T-helper 9 cell (primary cell): ENCODE measurements around the gene FMNL1.
A peak's percentile ranks its signal among the peaks of the same experiment; 100 is the strongest.
"Not testable (repeated sequence)": the region's sequence is repeated elsewhere in the genome, so short reads cannot be mapped to it uniquely, and the experiment has no call there.

Source experiments
- DNase-seq: peaks from one replicate; pipeline ENCODE4 v3.0.0-alpha.2; 2020
- total RNA-seq, 2 donors: gene quantifications; one replicate each; lab custom pipeline; 2026; lab: John Stamatoyannopoulos, UW

FMNL1 gene, protein sequence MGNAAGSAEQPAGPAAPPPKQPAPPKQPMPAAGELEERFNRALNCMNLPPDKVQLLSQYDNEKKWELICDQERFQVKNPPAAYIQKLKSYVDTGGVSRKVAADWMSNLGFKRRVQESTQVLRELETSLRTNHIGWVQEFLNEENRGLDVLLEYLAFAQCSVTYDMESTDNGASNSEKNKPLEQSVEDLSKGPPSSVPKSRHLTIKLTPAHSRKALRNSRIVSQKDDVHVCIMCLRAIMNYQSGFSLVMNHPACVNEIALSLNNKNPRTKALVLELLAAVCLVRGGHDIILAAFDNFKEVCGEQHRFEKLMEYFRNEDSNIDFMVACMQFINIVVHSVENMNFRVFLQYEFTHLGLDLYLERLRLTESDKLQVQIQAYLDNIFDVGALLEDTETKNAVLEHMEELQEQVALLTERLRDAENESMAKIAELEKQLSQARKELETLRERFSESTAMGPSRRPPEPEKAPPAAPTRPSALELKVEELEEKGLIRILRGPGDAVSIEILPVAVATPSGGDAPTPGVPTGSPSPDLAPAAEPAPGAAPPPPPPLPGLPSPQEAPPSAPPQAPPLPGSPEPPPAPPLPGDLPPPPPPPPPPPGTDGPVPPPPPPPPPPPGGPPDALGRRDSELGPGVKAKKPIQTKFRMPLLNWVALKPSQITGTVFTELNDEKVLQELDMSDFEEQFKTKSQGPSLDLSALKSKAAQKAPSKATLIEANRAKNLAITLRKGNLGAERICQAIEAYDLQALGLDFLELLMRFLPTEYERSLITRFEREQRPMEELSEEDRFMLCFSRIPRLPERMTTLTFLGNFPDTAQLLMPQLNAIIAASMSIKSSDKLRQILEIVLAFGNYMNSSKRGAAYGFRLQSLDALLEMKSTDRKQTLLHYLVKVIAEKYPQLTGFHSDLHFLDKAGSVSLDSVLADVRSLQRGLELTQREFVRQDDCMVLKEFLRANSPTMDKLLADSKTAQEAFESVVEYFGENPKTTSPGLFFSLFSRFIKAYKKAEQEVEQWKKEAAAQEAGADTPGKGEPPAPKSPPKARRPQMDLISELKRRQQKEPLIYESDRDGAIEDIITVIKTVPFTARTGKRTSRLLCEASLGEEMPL
- total RNA-seq, result 343 to 480 reads per million in 2 donors

DNA sequence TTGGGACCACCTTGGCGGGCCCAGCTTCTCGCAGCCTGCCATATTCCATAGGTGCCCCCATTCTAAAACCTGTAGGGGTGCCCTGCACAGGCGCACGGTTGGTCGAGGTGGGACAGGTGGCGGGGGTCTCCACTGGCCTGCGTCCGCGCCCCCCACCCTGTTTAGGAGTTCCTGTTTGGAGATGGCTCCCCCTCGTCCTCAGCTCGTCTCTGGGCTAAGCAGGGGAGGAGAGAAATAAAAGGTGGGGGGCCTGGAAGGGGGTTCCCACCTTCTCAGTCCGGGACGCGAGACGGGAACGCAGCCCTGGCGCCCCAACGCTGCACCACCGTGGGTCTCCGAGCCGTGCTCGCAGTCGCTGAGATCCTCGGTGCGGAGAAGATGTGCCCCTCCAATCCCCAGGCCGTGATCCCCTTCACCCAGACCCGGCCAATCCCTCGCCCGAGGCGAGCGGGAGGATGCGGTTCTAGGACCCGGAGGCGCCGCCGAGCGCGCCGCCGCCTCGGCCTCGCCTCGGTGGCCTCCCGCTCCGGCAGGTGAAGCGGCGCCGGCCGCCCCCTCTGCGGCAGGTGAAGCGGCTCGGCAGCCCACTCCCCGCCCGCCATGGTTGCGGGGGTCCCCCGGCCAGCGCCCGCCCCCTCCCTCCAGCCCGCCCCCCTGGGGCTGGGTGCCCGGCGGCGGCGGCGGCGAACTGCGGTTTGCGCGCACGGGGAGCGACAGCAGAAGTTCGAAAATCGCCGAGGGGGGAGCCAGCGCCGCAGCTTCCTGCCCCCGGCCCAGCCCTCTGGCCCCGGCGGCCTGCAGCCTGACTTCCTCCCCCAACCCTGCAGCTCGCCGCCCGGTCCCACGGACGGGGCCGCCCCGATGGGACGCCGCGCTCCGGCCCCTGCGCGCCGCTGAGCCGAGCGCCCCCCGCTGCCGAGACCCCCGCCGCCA is at the start of gene FMNL1:
Gene FMNL1, plus strand, starts transcription at position 805 of the 933 bp plus-strand sequence. CDS start 240 bp downstream, outside the sequence.
- peak; percentile 57 for DNase-seq

DNA sequence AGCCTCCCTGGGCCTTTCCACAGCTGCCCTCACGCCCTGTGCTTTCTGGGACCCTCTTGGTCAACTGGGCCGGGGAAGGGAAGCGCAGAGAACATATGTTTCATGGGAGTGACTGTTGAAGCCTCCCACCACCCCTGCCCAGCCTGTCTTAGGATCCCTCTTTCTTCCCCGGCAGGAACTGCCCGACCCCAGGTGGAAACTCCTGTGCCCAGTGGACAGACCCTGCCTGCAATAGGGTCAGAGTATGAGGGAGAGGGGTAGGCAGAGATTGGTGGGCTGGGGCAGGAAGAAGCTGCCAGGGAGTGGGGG is 49.5 kb upstream of the FMNL1 start:
- DNase-seq, result no peak

DNA sequence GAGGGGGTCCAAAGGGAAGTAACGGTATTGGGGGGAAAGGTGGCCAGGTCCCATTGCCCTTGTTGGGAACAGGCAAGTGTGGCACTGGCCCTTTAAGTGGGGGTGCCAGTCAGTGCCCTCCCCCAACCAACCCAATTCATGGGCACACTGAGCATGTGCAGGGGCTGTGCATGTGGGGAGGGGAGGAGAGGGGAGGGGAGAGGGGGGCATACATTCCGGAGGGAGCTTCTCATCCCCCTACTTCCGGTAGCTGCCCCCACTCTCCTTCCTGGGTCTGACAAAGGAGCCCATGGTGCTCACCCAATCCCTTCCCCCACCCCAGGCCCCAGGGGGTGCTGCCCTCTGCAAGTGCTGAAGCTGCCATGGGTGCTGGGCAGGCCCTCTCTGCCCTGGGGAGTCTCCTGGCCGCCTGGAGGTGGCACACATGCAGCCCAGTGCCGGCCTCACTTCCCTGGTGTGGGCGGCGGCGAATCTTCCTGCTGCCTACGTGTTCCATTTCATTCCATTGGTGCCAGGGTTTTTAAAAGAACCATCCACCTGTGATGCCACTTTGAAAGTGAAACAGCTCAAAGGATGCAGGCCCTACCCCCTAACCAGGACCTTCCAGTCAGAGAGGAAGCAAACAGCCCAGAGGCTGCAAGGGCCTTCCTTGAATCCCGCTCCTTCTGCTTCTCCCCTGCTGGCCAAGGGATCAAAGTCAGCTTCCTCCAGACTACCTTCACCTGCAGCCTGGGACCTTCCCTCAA is 49.0 kb upstream of the FMNL1 start:
- peak; percentile 14 for DNase-seq

DNA sequence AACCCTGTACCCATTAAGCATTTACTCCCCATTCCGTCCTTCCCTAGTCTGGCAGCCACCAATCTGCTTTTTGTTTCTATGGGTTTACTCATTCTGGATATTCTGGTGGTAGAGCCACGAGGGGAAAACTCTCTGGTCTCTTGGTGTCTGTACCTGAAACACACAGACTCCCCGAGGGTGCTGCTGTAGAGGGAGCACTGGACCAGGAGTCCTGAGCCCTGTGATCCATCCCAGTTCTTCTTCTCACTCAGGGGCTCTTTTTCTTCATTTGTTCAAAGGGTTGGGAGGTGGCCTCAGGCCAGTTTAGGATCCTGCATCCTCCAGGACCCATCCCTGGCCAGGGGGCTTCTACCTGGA is 45.9 kb upstream of the FMNL1 start:
- DNase-seq, result no peak

DNA sequence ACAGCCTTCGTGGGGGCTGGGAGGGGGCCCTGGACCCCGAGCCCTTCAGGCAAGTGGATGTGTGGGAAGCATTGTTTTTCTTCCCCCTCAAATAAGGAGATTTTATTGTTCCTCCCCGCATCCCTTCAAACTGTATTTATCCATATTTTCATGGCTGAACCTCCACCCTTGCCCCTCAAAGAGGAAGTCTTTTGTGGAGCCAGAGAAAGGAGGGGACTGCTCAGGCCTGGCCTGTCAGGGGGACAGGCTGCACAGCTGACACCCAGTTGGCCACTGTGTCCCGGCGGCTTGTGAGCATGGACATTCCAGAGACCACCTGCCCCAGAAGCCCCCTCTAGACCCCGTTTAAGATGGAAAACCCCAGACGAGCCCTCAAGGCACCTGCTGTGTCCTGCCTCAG is 44.1 kb upstream of the FMNL1 start:
- no peak for DNase-seq

DNA sequence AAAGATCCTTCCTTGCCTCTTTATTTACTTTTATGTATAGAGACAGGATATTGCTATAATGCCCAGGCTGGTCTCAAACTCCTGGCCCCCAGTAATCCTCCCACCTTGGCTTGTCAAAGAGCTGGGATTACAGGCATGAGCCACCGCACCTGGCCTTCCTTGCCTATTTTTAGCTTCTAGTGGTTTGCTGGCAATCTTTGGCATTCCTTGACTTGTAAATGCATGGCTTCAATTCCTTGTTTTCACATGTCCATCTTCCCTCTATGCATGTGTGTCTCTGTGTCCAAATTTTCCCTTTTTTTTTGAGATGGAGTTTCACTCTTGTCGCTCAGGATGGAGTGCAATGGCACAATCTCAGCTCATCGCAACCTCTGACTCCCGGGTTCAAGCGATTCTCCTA is 37.5 kb upstream of the FMNL1 start:
- DNase-seq, result no peak

DNA sequence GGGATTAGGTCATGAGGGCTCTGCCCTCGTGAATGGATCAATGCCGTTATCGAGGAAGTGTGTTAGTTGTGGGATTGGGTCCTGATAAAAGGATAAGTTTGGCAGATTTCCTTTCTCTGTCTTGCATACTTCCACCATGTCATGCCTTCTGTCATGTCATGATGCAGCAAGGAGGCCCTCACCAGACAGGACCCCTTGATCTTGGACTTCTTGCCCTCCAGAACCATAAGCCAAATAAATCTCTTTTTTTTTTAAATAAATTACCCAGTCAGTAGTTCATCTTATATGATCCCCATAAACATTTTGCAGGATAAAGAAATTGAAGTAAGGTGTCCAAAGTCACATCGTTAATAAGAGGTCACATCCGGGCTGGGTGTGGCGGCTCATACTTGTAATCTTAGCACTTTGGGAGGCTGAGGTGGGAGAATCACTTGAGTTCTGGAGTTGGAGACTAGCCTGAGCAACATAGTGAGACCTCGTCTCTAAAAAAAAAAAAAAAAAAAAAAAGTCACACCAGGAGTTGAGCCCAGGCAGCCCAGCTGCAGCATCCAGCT is 34.8 kb upstream of the FMNL1 start:
- no peak for DNase-seq

DNA sequence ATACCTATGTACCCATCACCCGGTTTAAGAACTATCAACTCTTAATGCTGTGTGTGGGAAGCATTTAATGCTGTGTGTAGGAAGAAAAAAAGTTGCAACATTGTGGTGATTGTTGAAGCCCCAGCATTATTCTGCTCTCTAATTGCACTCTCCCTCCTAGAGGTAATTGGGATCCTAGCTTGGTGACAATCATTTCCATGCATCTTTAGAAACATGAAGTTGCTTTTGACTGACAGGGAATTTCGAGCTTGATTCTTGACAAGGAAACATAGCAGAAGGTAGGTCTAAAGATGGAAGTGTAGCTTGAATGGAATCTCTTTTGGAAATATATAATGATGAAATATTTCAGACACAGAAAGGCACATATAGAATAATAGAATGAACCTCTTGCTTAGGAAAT is 32.7 kb upstream of the FMNL1 start:
- no peak for DNase-seq

DNA sequence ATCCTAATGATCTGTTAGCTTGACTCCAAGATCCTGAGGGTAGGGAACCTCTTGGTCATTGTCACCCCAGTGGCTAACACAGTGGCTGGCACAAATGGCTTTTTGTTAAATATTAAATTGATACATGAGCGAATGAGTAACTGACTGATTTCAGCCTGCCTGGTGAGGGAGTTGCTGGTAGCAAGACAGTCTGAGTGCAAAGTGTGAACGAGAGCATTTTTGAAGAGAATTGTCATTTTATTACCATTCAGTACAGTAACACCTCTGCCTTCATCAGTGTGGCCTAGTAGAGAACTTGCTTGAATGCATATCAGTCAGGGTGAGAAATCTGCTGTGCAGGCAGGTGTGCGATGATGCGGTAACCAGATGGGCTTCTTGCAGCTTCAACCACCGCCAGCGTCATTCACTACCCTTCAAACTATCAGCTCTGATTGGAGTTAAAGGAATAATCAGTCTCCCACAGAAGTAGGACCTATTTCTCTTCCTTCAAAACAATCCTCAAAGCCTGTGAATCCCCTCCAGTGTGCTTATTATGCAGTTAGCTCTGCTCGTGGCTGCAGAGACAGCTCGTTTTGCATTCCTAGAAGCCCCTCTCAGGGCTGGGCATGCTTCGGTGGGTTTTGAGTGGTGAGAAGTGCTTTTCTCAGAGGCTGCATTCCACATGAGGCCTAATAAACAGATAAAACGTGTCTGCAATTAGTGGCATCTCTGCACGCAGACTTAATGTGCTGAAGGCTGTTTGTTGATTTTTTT is 31.0 kb upstream of the FMNL1 start:
- no peak for DNase-seq

DNA sequence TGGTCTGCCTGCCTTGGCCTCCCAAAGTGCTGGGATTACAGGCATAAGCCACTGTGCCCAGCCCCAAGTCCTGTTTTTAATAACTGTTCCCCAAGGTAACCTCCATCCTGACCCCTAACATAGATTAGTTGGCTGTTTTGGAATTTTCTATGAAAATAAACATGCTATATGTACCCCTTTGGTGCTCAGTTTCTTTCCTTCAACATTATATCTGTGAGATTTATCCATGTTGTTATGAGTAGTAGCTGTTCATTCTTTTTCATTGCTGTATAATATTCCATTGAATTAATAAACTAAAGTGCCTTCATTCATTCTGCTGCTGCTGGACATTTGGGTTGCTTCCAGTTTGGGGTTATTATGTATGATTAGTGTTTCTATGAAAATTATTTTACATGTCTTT is 26.3 kb upstream of the FMNL1 start:
- DNase-seq, result no peak

DNA sequence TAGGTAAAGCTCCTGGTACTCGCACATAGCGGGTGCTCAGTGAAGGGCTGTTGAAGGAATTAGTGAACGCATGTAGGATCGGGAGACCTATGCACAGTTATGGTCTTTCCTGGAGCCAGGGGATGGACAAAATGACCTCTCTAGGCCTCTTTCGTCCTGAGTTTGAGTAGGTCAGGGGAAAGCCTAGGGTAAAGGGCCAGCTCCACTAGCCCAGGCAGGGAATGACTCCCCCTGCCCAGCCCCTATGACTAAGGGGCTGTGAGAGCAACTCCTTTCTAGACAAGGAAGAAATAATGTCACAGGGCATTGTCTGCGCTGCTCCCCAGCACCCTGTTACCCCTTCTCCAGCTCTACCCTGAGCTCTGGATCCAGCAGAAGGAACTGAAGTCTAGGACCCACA is 24.6 kb upstream of the FMNL1 start:
- DNase-seq, result no peak

DNA sequence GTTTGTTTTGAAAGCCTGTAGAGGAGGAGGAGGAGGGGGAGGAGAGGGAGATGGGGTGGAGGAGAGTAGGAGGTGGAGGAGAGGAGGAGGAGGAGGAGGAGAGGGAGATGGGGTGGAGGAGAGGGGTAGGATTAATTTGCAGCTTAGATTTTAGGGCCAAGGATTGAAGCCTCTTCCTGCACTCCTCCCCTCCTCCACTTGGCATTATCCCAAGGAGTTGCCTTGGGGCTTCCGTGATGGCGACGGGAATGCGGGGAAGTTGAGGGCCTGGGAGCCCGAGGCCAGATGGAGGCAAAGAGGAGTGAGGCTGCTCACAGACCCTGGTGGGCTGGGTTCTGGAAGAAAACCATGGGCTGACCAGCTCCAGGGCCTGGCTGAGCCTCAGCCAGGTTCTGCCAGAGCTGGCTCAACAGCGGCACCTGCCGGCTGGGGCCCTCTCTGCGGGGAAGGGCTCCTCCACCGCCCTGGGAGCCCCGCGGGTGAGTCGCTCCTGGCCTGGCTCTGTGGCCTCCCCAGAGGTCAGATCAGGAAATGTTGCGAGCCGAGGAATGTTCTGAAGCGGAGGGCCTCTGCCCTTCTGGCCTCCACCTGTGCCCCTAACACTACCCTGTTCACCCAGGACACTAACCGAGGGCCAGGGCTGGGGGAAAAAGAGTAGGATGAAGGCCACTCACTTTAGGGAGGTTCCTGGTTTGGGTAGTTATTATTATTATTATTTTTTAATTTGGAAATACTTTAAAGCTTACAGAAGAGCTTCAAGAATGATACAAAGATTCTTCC is 23.9 kb upstream of the FMNL1 start:
- DNase-seq, result peak; percentile 89

DNA sequence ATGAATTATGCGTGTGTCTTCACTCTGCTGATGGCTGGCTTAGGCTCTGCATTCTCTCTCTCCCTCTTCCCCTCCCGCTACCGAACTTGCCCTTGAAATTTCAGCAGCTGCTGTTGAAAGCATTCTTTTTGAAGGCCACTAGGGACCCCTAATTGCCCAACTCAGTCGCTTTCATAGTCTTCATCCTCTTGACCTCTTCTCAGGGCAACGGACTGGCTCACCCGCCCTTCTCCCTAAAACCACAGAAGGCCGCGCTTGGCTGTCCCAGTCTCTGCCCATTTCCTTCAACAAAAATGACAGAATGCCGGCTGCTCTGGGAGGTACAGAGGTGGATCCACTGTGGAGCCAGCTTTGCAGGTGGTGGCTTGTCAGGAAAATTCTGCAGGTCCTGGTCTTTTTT is 21.0 kb upstream of the FMNL1 start:
- no peak for DNase-seq

DNA sequence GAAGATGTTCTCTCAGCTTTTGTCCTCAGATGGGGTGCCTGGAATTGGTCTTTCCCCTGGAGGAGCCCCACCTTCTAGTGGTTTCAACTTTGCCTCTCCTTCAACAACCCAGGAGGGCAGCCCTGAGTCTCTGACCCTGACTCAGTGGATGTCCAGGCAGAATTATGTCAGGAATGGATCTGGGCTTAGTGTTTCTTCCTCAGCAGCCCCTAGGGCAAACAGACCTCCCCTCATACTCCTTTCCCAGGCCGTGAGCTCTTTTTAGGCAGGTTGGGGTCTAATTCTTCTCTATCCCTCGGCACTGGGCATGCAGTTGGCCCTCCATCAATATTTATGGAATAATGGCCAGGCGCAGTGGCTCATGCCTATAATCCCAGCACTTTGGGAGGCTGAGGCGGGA is 20.2 kb upstream of the FMNL1 start:
- DNase-seq, result no peak

DNA sequence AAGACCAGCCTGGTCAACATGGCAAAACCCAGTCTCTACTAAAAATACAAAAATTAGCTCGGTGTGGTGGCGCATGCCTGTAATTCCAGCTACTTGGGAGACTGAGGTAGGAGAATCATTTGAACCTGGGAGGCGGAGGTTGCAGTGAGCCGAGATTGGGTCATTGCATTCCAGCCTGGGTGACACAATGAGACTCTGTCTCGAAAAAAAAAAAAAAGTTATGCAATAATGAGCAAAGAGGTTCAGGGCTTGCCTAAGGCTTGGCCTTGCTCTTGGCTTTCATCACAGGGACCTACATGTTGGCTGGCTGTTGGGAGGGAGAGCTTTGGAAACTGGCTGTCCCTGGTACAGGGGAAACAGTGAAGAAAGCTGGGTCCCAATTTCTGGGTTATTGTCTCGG is 19.8 kb upstream of the FMNL1 start:
- not testable (repeated sequence) for DNase-seq

DNA sequence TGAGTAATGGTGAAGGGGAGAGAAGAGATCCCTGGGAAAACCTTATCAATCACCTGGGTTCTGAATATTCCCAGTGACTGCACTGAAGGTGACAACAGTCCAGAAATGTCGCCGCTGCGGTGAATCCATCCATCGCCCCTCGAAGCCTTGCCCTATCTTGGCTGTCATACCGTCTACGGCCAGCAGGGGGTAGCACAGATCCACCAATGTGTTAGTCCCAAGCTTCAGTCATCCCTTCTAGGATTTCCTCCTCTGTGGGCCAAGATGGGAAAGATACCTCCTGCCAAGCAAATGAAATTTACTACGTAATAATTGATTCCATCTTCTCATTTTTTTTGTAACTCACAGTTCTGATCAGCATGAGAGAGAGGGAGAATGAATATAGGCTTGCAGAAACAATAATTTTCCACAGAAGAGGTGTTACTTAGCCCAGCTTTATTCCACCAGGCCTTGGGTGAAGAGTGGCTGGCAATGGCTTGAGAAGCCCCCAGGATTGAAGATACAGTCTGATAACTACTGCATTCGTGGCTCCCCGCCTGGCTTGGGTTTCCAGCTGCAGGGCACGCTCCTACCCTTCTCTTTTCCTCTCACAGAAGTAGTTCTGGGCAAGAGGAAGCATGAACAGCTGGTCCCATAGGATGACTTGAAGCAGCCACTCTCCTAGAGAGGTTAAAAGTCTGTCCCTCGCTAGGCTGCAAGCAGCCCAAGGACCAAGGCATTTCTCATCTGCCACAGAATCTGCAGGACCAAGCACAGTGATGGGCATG is 2.6 kb upstream of the FMNL1 start:
- DNase-seq, result peak; percentile 92

DNA sequence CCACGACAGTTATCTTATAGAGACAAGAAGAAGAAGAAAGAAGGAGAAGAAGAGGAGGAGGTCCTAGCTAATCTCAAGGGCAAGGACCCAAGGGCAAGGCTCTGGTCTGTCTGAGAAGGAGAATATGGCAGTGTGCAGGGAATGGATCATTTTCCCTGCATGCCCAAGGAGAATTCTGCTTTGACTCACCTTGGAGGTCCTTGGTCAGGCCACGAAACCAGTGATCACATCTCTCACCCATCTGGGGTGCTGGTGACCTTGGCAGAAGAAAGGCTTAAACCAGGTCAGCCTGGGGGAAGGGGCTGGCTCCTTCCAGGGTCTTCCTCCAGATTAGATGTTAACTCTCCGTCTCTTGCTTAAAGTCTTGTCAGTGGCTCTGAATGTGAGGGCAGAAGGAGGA is 1.6 kb upstream of the FMNL1 start:
- DNase-seq, result no peak

DNA sequence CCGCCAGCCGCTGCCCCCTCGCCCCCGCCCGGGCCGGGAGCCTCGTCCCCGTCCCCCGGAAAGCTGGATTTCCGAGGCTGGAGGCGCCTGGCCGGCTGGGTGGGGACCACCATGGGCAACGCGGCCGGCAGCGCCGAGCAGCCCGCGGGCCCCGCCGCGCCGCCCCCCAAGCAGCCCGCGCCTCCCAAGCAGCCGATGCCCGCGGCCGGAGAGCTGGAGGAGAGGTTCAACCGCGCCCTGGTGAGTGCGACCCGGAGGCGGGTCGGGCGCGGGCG is 266 bp downstream of the FMNL1 start:
- no peak for DNase-seq

DNA sequence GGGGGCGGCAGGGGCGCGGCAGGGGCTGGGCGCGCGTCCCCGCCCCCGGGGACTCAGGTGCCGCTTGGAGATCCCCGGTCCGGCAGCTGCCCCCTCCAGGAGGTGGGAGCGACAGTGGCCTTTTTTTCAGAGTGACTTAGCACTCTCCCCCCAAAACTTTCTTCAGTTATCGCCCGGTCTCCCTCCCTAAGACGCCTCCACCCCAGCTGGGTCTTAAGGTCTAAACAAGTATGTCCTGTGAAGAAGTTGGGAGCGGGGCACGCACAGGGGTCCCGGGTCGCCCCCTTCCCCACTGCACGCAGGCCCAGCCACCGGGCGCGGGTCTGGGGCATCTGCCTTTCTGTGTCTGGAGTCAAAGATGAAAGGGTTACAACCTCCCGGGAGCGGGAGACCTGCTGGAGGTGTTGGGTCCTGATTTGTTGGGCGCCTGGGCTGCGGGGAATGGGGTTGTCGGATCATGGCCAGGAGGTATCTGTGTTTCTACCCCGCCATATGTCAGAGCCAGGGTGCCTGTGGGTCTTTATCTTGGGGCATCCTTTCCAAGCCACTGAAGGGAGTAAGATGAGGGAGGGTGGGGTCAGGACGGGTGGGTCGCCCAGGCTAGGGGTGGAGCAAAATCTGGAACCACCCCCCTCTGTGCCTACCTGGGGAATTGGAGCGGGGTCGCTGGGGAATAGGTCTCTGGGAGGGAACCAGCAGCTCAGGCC is 757 bp downstream of the FMNL1 start:
- peak; percentile 34 for DNase-seq
